GM19025 (cell line): ENCODE results near the gene TRAF1.

Source experiments
- ATAC-seq: cut with Tn5 transposase; IDR thresholded peaks from one replicate; pipeline ENCODE4 v1.9.1; 2021; ENCODE audit warnings: mild to moderate bottlenecking, low read depth, moderate library complexity; ENCODE audit not compliant: unreplicated experiment

The TRAF1 gene

DNA sequence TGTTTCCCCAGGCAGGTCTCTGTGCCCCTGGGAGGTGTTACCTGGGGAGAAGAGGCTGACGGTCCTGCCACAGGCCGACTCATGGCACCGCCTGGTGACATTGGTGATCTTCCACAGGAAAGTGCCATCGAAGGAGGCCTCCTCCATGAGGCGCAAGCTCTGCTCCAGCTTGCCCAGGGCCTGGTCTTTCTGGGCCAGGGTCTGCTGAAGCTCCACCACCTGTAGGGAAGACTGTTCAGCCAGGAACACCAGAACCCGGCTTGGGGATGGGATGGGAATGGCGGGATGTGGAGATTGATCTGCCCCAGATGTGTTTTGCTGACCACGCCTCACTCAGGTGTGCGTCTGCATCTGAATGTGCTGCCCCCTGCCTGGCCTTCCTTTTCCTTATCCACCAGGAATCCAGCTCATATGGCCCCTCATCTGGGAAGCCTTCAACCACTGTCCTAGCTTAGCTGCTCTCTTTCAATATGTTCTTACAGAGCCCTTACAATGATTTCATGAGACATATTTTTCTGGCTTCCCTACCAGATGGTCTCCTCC is 15.2 kb downstream of the TRAF1 start:
- ATAC-seq = no peak

DNA sequence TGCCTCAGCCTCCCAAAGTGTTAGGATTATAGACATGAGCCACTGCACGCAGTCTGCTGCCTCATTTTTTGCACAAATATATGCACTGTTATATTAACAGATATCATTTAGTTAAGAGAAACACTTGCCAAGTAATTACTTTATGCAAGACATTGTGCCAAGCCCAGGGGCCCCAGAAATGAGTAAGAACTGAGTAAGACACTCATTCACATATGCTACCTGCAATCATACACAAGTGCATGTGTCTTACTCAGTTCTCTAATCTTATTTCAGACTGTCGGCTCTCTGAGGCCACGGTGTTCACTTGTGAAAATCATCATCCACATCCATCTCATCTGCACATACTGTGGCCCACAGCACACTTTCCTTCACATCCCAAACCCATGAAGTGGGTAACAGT is 16.0 kb downstream of the TRAF1 start:
- no peak for ATAC-seq

DNA sequence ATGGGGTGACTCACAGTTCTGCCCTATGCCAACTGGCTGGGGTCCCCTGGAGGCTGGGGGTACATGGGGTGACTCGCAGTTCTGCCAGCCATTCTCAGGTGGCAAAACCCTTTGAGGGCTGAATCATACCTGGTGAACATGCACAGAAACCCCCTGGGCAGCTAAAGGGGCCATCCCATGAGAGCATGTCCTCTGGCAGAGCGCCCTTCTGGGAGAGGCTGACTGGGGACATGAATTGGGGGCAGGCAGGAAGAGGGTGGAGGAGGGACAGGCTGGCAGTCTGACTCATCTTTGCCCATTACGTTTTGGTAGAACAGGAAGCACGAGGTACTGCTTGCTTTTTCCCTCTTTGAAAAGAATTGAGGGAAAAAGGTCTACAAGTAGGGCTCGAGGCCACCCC is 16.7 kb downstream of the TRAF1 start:
- no peak for ATAC-seq

DNA sequence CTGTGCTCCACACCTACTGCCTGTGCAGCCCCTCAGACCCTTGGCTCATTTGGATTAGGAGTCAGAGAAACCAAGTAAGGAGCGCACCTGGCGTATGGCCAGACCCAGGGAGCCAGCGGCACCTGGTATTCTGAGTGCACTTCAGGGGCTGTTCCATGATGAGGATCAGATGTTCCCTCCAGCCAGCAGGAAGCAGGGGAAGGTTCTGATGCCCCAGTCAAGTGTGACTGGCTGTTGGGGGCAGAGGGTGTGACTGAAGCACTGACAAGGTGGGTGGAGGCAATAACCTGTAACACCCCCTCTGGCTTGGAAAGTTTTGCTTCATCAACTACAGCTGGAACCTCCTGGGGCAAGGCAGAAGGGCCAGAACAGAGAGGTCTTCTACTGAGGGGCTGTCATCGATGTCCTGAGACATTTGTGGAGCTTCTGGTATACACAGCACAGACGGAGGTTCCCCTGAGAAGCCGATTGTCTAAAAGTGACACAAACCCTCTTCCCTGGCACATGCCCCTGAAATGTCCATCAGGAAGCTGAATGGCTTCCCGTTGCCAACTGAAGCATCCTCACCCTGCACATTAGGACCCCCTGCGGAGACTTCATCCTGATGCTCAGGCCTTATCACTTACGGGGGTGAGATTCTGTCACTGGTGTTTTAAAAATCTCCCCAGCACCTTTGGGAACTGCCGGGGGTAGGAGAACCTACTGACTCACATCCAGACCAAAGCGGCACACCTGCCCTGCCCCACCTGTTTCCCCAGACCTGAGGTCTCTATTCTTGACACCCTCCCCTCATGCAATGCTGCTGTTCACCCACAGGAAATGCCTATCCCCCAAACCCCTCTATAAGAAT is 21.1 kb downstream of the TRAF1 start:
- no peak for ATAC-seq

DNA sequence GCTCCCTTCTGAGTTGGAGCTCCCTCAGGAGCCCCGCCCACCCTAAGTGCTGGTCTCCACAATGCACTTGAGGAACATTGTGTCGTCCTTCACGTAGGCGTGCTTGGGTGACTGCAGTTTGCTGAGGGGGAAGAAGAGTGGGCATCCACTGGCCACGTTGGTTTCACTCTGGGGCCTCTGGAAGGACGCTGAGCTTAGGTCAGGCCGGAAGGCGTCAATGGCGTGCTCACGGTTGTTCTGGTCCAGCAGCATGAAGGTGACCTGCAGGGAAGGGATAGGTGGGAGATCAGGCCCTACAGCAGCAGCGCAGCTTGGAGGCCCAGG is 21.7 kb downstream of the TRAF1 start:
- no peak for ATAC-seq

DNA sequence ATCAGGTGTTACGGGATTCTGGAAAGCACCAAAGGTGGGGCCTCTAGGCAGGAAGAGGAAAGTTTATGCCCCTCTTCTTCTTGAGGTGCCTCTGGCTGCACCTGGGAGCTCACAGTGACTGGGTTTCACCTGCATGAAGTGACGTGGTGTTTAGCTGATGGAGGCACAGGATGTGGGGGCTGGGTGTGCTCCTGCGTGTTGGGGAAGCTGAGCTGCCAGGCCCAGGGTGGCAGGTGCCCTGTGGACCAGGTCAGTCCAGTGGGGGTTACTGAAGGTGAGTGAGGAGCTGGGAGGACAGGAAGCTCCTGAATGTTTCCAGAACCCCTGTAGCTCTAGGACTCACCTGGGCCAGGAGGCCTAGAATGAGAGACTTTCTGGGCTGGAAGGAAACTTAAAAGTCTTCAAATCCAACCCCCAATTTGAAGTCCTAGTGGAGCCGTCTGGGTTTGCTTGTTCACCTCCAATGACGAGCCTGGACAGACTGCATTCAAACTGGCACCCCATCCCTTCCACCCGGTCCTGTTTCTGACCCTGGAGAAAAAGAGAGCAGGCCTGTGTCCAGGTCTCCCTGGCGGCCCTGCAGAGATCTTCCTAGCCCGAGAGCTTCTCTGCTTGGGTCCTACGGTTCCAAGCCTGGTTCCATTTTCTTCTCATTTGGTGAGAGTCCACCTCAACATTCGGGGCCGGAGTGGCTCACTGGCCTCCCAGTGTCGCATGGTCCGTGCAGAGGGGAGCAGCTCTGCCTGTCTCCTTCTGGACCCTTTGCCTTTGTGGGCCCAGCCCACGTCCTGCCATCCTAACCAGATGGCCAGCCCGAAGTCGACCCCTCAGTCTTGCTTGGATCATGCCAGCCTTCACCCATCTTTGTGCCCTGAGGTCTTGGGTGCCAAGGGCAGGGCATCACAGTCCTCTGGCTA is 22.3 kb downstream of the TRAF1 start:
- ATAC-seq = no peak

DNA sequence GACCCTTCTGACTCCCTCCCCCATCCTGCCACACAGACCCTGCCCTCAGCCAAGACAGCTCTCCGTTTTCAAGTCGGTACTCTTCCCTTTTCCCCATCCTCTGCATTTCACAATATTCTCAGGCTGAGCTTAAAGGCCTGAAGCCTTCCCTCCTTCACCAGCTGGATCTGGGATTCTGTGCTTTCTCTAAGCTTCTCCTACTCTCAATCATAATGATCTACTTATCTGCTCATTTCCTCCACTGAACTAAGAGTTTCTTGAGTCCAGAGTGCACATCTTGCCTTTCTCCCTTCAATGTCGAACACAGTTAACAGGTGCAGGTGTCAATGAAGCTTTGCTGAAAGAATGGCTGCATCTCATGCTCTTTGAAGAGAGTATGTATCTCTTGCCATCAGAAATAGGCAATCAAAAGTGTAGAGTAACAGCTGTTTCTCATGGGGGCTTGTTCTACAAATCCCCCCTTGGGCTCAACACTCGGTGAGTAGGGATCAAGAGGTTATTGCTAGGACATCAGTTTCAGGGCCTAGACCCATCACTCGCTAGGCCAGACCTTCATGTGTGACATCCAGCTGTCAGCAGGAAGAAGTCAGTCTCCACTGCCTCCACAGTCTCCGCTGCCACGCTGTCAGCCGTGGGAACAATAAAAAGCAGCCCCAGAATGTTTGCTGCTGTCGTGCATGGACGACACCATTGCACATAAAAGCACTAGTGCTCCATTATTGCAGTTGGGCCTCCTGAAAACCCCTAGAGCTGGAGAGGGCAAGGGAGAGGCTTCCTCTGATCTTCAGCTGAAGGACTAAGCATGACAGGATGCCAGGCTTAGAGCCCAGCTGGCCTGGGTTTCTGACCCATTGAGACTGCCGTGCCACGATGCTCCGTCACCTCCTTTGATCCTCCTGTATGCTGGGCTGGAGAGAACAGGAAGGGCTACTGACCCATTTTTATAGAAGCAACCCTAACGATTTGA is 23.7 kb downstream of the TRAF1 start:
- no peak for ATAC-seq

DNA sequence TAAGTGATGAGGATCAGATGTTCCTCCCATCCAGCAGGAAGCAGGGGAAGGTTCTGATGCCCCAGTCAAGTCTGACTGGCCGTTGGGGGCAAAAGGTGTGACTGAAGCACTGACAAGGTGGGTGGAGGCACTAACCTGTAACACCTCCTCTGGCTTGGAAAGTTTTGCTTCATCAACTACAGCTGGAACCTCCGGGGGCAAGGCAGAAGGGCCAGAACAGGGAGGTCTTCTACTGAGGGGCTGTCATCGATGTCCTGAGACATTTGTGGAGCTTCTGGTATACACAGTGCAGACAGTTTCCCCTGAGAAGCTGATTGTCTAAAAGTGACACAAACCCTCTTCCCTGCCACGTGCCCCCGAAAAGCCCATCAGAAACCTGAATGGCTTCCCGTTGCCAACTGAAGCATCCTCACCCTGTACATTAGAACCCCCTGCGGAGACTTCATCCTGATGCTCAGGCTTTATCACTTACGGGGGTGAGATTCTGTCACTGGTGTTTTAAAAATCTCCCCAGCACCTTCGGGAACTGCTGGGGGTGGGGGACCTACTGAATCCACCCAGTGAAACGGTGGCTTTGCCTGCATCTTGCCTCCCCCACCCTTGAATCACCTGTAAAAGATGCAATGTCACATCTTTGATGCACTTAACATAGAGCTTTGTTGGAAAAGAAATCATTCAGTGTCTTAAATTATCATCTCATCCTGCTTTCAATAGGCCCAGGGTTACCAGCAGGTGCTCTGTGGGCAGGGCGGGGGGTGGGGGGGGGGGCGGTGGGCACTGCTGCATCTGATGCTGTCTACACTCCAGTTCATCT is 24.6 kb downstream of the TRAF1 start:
- no peak for ATAC-seq

DNA sequence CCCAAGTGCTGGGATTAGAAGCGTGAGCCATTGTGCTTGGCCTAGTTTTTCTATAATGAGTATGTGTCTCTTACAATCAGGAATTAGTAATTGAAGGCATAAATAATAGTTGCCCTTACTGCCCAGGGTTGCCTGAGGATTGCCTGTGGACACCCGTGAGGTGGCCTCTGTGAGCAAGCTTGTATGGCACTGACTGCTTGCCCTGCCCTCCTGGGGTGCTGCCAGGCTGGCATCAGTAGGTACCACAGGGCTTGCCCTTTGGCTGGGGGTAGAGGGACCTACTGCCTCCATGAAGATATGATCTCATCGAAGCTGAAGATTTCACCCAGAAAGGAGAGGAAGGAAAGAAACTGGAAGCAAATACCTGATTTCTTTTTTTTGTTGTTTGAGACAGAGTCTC is 25.8 kb downstream of the TRAF1 start:
- ATAC-seq = no peak

DNA sequence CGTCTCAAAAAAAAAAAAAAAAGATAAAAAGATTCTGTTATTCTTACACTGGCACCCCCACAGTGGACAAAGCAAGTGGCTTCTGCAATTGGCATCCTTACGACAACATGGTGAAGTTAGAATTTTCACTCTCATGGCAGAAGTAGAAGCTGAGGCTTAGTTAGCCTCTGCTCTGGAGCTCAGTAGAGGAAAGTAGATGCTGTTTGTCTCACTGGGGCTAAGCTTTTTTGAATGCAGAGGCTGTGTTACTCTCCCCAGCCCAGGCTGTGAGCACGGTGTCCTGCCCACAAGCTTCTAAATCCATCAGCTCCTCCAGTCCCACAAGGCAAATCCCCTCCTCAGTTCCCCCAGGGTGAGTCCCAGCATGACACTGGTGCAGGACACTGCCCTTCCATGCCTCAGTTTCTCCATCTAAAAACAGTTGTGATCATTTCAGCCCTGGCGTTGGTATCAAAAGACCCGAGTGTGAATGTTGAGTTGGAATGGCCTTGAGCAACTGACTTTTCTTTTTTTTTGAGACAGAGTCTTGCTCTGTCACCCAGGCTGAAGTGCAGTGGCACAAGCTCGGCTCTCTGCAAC is 27.0 kb downstream of the TRAF1 start:
- ATAC-seq = no peak

DNA sequence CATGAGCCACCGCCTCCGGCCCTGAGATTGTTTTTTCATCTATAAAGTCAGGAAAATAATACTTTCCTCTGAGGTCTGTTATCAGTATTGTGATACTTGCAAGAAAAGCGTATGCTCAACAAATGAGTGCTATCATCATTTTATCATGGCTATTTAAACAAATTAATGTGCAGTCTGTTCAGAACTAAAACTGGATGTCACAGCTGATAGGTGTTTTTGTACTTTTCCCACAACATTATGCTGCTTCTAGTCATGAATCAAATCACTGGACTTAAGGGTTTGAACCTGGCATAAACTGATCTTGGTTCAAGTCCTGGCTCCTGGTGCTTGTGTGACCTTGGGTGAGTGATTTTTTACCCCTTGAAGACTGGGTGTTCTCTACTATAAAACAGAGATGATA is 28.2 kb downstream of the TRAF1 start:
- ATAC-seq = no peak

DNA sequence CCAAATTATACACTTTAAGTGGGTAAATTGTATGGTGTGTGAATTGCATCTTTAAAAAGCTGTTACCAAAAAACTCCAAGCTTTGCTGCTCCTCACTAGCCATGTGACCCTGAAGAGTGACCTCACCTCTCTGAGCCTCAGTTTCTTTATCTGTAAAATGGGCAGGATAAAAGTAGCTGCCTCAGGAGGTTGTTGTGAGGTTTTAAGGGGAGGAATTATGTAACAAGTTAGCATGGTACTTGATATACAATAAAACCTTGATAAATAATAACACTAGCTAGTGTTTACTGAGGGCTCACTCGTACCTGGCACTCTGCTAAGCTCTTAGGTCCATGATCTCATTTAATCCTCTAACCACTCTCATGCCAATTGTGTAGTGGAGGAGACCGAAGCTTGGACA is 30.6 kb downstream of the TRAF1 start:
- no peak for ATAC-seq

DNA sequence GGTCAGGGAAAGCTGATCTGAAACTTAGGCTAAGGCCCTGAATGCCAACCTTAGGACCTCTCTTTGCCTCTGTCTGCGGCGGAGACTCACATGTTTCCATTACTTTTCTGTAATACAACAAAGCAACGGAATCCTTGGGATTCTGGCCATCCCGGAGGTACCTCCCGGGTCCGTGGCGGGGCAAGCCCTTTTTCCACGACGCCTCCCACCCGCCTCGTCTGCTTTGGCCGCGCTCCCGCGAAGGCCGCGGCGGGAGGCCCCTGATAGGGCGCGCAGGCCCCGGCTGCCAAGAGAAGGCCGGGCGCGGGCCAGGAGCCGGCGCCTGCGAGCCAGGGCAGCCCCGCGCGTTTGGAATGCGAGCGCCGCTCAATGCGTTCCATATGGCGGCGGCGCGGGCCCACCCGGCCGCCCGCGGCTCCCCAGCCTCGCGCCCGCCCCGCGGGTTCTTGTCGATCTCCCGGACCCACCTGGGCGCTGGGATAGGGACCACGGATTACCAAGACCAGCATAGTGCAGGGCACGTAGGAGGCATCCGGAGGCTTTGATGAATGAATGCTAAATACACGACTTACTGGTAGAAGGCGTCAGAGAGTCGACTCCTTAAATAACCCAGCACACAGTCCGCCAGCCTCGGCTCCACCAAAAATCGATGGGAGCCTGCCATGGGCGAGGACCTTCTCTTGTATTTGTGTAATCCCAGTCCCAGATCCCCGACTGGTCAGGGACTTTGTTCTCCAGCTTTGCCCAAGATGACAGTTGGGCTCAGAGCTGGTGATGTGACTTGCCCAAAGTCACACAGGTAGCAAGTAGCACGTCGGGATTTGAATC is 32.1 kb downstream of the TRAF1 start:
- ATAC-seq = no peak

DNA sequence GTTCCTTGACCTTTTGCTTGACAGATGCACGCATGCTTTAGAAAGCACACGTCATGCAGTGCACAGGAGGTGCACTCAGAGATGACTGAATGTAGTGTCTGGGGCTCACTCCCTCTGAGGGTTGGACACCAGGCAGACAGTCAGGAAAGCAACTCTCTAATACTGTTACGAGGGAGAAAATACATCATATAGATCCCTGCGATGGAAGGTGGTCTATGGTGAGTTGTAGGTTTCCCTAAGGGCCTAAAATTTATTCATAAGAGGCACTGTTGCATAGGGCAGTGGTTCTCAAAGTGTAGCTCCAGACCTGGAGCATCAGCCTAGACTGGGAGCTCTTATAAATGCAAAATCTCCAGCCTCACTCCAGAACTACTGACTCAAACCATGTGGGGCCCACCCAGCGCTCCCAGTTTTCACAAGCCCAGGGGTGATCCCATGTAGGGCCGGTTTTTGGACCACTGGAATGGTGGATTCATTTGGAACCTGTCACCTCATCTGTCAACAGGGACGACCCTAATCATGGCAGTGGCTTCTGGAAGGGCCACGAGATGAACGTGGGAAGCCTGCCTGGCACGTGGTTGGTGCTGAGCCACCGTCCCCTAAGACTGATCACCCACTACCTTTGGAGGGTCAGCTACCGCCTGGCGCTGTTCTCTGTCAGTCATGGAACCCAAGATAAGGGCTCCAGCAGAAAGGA is 32.8 kb downstream of the TRAF1 start:
- no peak for ATAC-seq

DNA sequence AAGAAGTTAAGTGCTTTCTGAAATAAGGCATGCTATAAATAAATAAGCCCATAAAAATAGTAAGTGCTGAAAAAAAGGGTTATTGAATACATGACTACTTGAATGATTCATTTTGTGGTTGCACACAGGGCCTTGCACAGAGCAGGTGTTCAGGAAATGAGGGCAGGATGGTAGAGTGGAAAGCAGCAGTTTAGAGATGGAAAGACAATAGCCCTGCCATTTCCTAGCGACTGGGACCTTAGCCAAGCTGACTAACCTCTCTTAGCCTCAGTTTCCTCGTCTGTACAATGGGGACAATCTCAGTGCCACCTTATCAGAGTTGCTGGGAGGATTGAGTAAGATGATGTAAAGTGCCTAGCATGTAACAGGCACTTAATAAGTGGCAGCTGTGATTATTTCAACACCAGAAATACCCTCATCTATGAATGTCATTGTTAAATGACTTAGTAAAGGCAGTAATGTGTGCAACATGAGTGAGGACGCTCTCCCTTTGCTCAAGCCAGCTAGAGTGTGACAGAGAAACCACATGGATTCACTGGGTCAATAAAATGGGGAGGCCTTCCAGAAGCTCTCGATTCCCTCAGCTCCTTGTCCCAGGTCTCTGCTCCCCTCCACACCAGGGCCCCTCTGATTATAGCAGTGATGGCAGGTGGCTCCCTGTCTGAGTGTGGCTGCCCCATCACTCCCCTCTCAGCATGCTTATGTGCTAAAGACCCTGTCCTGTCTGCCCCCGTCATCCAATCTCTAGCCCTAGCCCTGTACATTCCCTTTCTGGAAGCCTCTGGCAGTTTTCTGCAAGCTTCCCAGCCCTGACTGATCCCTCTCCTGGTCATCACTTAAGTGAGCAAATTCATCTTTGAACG is 33.6 kb downstream of the TRAF1 start:
- ATAC-seq = peak; percentile 61

DNA sequence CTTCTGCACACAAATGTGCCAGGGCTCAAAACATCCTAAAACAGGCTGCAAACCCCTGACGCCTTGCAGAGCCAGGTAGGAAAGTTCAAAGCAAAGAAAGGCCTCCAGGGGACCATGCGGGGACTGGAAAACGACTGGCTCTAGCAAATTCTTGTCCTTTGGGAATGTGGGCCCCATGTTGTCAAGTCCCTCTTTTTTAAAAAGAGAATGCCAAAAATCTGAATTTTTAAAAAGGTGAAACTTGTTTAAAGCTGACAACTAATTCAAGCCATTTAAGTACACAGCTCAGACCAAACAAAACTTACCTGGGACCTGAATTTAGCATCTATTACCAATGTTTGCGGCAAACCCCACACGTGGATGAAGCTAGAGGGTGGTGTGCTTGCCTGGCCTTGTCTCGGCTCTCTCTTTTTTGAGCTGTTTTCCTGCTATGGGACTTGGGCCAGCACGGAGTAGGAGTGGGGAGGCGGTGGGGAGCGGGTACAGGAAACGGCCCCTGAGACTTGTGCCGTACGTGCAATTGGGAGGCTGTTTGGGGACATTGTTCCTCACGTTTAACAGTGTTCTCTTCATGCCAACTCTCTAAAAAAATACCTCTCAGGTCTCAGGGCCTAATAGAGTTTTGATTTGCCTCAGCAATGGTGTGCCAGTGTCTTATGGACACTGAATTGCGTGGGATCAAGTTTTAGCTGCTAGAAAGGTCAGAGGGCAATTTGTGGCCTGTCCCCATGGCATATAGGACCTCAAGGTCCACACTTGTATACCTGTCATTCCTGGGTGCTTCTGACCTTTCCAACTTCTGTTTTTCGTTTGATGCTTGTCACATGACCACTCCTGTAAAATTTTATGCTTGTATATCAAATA is 34.5 kb downstream of the TRAF1 start:
- peak; percentile 27 for ATAC-seq
